GM21360 (cell line): ENCODE results near the gene RETREG2.
A peak's percentile ranks its signal among the peaks of the same experiment; 100 is the strongest.
"Not testable (repeated sequence)": the region's sequence is repeated elsewhere in the genome, so short reads cannot be mapped to it uniquely, and the experiment has no call there.

Experiments used
- ATAC-seq: cut with Tn5 transposase; IDR thresholded peaks from one replicate; pipeline ENCODE4 v1.9.1; 2021; ENCODE audit warnings: mild to moderate bottlenecking, moderate library complexity; ENCODE audit not compliant: unreplicated experiment

RETREG2 gene

GRCh38 chr2:219186754-219187456, 8.8 kb downstream of the RETREG2 start:
- ATAC-seq: no peak

- no peak for ATAC-seq
Observed at GRCh38 chr2:219197388-219197787, 19.3 kb downstream of the RETREG2 start.

- ATAC-seq: no peak
Observed at GRCh38 chr2:219198974-219199373, 20.9 kb downstream of the RETREG2 start.

- no peak for ATAC-seq
Observed at GRCh38 chr2:219199470-219200211, 21.6 kb downstream of the RETREG2 start.

- not testable (repeated sequence) for ATAC-seq
Observed at GRCh38 chr2:219200502-219201326, 22.6 kb downstream of the RETREG2 start.

GRCh38 chr2:219201331-219201730, 23.3 kb downstream of the RETREG2 start:
- ATAC-seq: not testable (repeated sequence)

GRCh38 chr2:219204425-219205164, 26.5 kb downstream of the RETREG2 start:
- ATAC-seq: no peak

- no peak for ATAC-seq
Observed at GRCh38 chr2:219205165-219205538, 27.1 kb downstream of the RETREG2 start.

GRCh38 chr2:219205981-219206327, 27.9 kb downstream of the RETREG2 start:
- ATAC-seq: no peak

GRCh38 chr2:219206328-219207133, 28.5 kb downstream of the RETREG2 start, which contains the start of gene ZFAND2B:
ZFAND2B (plus strand) TSS chr2:219206782; CDS start chr2:219206988, 206 bp downstream.
- peak; percentile 95 for ATAC-seq

GRCh38 chr2:219207134-219207883, 29.2 kb downstream of the RETREG2 start:
- no peak for ATAC-seq

- no peak for ATAC-seq
Observed at GRCh38 chr2:219207884-219208740, 30.0 kb downstream of the RETREG2 start.

- ATAC-seq: no peak
Observed at GRCh38 chr2:219209236-219210195, 31.4 kb downstream of the RETREG2 start.

GRCh38 chr2:219210196-219210885, 32.3 kb downstream of the RETREG2 start:
- ATAC-seq: no peak

GRCh38 chr2:219210886-219211362, 32.8 kb downstream of the RETREG2 start:
- ATAC-seq: no peak

GRCh38 chr2:219213026-219213415, 34.9 kb downstream of the RETREG2 start:
- ATAC-seq: no peak
